ENCODE results near the gene TPO. TPM values are rescaled to one million over a fixed set of nuclear protein-coding genes. Genes with fewer than 3 reads are reported as not detected.

Gene TPO
- total and polyA plus RNA-seq, 9 donors, result 0.08 to 0.53 (median 0.18) TPM

- no peak overlapping the region for H3K27ac ChIP-seq (ENCODE audit: low read length)
- WGBS (ENCODE audit: insufficient coverage), result 71% methylated on average over 1 of the region's 6 CpGs
These were observed 127.8 kb downstream of the TPO start for GRCh38 chr2:1541040-1541439.

DNA sequence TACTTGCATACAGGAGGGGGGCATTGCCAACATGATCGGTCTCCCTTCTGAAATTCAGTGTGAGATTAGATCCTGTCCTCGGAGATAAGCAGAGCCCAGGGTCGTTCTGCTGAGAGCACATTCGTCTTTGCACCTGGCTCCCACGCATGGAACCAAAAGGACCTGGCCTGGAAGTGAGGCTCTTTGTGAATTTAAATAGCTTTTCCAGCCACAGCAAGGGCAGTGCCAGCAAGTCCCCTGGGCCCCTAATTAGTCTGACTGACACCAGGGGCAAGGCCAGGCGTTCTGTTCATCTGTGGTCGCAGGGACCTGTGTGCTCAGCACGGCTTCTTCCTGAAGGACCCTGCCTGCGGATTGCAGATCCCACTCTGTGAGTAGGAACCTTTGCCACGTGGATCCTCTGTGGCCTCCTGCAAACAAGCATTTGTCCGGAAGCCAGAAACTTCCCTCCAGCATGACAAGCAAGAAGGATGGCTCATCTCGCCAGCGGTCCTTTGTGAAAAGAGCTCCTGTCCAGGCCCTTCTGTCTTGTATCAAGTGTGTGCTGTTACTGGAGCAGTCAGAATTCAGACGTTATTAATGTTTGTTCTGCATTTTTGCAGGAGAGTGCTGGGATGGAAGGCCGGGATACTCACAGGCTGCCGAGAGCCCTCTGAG is 128.7 kb downstream of the TPO start:
- Histone ChIP-seq H3K27ac (ENCODE audit: low read length) (no peak overlapping the region), H3K4me1 (ENCODE audit: control insufficient read depth, insufficient read depth, low read length) (peaks cover 10% of the 10 kb centered on the region), H3K36me3 (ENCODE audit: control insufficient read depth, insufficient read depth, low read length) (no peaks in the 10 kb centered on the region), H3K9me3 (replicated peaks; ENCODE audit: control insufficient read depth, low read depth, low read length) (no peaks in the 10 kb centered on the region), H3K27me3 (ENCODE audit: control insufficient read depth, insufficient read depth, low read length) (peaks cover 4% of the 10 kb centered on the region), H3K4me3 (ENCODE audit: low read length) (no peak overlapping the region)
- WGBS (ENCODE audit: insufficient coverage), result 68% methylated on average over 15 of the region's 16 CpGs
- no peak for DNase-seq

More at GRCh38 chr2:1541040-1541439, 127.8 kb downstream of the TPO start:
- Histone ChIP-seq H3K27me3 (ENCODE audit: control insufficient read depth, insufficient read depth, low read length) (peaks cover 4% of the 10 kb centered on the region), H3K36me3 (ENCODE audit: control insufficient read depth, insufficient read depth, low read length) (no peaks in the 10 kb centered on the region), H3K4me1 (ENCODE audit: control insufficient read depth, insufficient read depth, low read length) (peaks cover 10% of the 10 kb centered on the region), H3K9me3 (replicated peaks; ENCODE audit: control insufficient read depth, low read depth, low read length) (no peaks in the 10 kb centered on the region), H3K4me3 (ENCODE audit: low read length) (no peak overlapping the region)
- DNase-seq, result no peak

DNA sequence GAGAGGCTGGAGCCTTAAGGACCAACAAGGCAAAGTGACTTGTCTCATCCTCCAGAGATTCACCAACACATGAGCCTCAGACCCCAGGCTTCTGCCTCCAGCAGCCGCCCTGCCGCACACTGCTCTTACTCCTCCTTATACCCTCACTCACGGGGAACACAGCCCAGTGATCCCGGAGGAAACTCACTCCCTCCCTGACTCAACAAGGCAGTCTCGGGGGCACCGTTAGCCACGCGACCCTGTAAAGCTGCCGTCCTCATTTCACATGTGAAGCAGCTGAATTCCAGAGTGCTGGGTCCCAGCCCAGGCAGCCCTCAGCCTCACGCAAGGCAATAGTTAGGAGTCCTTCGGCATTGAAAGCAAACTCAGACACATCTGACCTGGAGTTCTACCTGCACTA is 129.7 kb downstream of the TPO start:
- Histone ChIP-seq H3K4me1 (ENCODE audit: control insufficient read depth, insufficient read depth, low read length) (peaks cover 10% of the 10 kb centered on the region), H3K27ac (ENCODE audit: low read length) (no peak overlapping the region), H3K4me3 (ENCODE audit: low read length) (no peak overlapping the region), H3K9me3 (replicated peaks; ENCODE audit: control insufficient read depth, low read depth, low read length) (no peaks in the 10 kb centered on the region), H3K27me3 (ENCODE audit: control insufficient read depth, insufficient read depth, low read length) (peaks cover 4% of the 10 kb centered on the region), H3K36me3 (ENCODE audit: control insufficient read depth, insufficient read depth, low read length) (no peaks in the 10 kb centered on the region)
- DNase-seq, result no peak
- 37% methylated on average over 11 of the region's 11 CpGs for WGBS (ENCODE audit: insufficient coverage)

GRCh38 chr2:1543776-1544477 is 130.7 kb downstream of the TPO start:
- WGBS (ENCODE audit: insufficient coverage), result 91% methylated on average over 11 of the region's 14 CpGs
- H3K27me3 ChIP-seq (ENCODE audit: control insufficient read depth, insufficient read depth, low read length), result peaks cover 4% of the 10 kb centered on the region
- peaks cover 10% of the 10 kb centered on the region for H3K4me1 ChIP-seq (ENCODE audit: control insufficient read depth, insufficient read depth, low read length)
- H3K36me3 ChIP-seq (ENCODE audit: control insufficient read depth, insufficient read depth, low read length), result no peaks in the 10 kb centered on the region
- no peaks in the 10 kb centered on the region for H3K9me3 ChIP-seq (replicated peaks; ENCODE audit: control insufficient read depth, low read depth, low read length)
- no peak for DNase-seq
- no peak overlapping the region for H3K4me3 ChIP-seq (ENCODE audit: low read length)
- H3K27ac ChIP-seq (ENCODE audit: low read length), result no peak overlapping the region

DNA sequence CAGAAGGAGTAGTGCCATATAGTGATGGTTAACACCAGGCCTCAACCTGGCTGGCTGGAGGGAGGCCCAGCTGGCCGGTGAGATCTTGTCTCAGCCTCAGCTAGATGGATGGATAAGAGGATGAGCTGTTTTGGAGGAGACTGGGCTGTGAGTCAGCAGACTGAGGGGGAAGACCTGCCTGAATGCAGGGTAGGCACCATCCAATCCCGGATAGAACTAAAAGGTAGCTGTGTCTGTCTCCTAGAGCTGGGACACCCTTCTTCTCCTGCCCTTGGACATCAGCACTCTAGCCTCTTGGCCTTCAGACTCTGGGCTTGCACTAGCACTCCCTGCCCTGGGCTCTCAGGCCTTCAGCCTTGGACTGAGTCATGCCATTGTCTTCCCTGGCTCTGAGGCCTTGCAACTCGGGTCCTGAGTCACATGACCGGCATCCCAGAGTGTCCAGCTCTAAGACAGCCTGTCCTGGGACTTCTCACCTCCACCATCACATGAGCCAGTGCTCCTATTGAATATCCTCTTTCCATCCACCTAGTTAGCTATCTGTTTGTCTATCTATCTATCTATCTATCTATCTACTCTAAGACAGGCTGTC is 131.3 kb downstream of the TPO start:
- DNase-seq, result no peak
- Histone ChIP-seq H3K27ac (ENCODE audit: low read length) (no peak overlapping the region), H3K9me3 (replicated peaks; ENCODE audit: control insufficient read depth, low read depth, low read length) (no peaks in the 10 kb centered on the region), H3K4me3 (ENCODE audit: low read length) (no peak overlapping the region), H3K4me1 (ENCODE audit: control insufficient read depth, insufficient read depth, low read length) (peaks cover 12% of the 10 kb centered on the region), H3K36me3 (ENCODE audit: control insufficient read depth, insufficient read depth, low read length) (no peaks in the 10 kb centered on the region), H3K27me3 (ENCODE audit: control insufficient read depth, insufficient read depth, low read length) (peaks cover 4% of the 10 kb centered on the region)
- 72% methylated on average over 4 of the region's 4 CpGs for WGBS (ENCODE audit: insufficient coverage)

DNA sequence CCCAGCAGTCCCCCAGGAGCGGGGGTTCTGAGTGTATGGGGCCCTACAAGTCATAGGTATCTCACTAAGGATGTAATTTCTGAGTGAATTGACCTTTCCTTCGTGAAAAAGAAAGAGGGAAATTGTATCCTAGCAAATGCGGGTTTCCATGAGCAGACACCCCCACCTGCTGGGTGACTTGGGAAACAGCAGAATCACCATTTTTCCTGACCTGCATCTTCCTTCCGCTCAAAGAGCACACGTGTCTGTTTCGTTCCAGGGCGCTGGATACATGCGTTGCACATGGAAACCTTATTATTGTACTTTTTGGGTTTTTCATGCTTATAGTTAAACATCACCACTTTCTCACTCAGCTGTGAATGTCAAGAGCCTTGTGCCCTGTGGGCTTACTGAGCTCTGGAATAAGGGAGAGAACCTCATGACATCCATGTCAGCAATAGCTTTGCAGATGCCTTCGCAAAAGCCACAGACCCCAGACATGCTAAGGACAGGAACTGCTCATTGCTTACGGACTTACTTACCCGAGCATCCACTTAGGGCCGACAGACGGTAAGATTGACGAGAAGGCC is 132.8 kb downstream of the TPO start:
- no peak overlapping the region for H3K4me3 ChIP-seq (ENCODE audit: low read length)
- peaks cover 20% of the 10 kb centered on the region for H3K4me1 ChIP-seq (ENCODE audit: control insufficient read depth, insufficient read depth, low read length)
- no peak overlapping the region for H3K27ac ChIP-seq (ENCODE audit: low read length)
- peak; percentile 61 for DNase-seq
- no peaks in the 10 kb centered on the region for H3K9me3 ChIP-seq (replicated peaks; ENCODE audit: control insufficient read depth, low read depth, low read length)
- H3K27me3 ChIP-seq (ENCODE audit: control insufficient read depth, insufficient read depth, low read length), result peaks cover 3% of the 10 kb centered on the region
- WGBS (ENCODE audit: insufficient coverage), result 54% methylated on average over 9 of the region's 14 CpGs
- no peaks in the 10 kb centered on the region for H3K36me3 ChIP-seq (ENCODE audit: control insufficient read depth, insufficient read depth, low read length)

- H3K4me3 ChIP-seq (ENCODE audit: low read length), result no peak overlapping the region
- H3K4me1 ChIP-seq (ENCODE audit: control insufficient read depth, insufficient read depth, low read length), result peaks cover 20% of the 10 kb centered on the region
- H3K9me3 ChIP-seq (replicated peaks; ENCODE audit: control insufficient read depth, low read depth, low read length), result no peaks in the 10 kb centered on the region
- WGBS (ENCODE audit: insufficient coverage), result 77% methylated on average over 10 of the region's 10 CpGs
- no peak for DNase-seq
- H3K27me3 ChIP-seq (ENCODE audit: control insufficient read depth, insufficient read depth, low read length), result peaks cover 5% of the 10 kb centered on the region
- H3K36me3 ChIP-seq (ENCODE audit: control insufficient read depth, insufficient read depth, low read length), result no peaks in the 10 kb centered on the region
- no peak overlapping the region for H3K27ac ChIP-seq (ENCODE audit: low read length)
These were observed 133.6 kb downstream of the TPO start for GRCh38 chr2:1546901-1547300.

GRCh38 chr2:1548910-1549673 is 135.8 kb downstream of the TPO start:
- DNase-seq, result no peak
- WGBS (ENCODE audit: insufficient coverage), result 65% methylated on average over 8 of the region's 15 CpGs
- Histone ChIP-seq H3K27ac (ENCODE audit: low read length) (no peak overlapping the region), H3K4me3 (ENCODE audit: low read length) (no peak overlapping the region), H3K4me1 (ENCODE audit: control insufficient read depth, insufficient read depth, low read length) (peaks cover 15% of the 10 kb centered on the region), H3K9me3 (replicated peaks; ENCODE audit: control insufficient read depth, low read depth, low read length) (no peaks in the 10 kb centered on the region), H3K36me3 (ENCODE audit: control insufficient read depth, insufficient read depth, low read length) (no peaks in the 10 kb centered on the region), H3K27me3 (ENCODE audit: control insufficient read depth, insufficient read depth, low read length) (peaks cover 5% of the 10 kb centered on the region)

GRCh38 chr2:1550076-1550475 is 136.8 kb downstream of the TPO start:
- no peak overlapping the region for H3K4me3 ChIP-seq (ENCODE audit: low read length)
- DNase-seq, result no peak
- H3K27me3 ChIP-seq (ENCODE audit: control insufficient read depth, insufficient read depth, low read length), result peaks cover 5% of the 10 kb centered on the region
- peaks cover 15% of the 10 kb centered on the region for H3K4me1 ChIP-seq (ENCODE audit: control insufficient read depth, insufficient read depth, low read length)
- 61% methylated on average over 3 of the region's 5 CpGs for WGBS (ENCODE audit: insufficient coverage)
- H3K9me3 ChIP-seq (replicated peaks; ENCODE audit: control insufficient read depth, low read depth, low read length), result no peaks in the 10 kb centered on the region
- no peaks in the 10 kb centered on the region for H3K36me3 ChIP-seq (ENCODE audit: control insufficient read depth, insufficient read depth, low read length)
- H3K27ac ChIP-seq (ENCODE audit: low read length), result no peak overlapping the region
